Bronchial epithelial cell (primary cell): ENCODE results near the gene LMTK3. TPM values are rescaled to one million over a fixed set of nuclear protein-coding genes. Genes with fewer than 3 reads are reported as not detected.
"Not testable (repeated sequence)": the region's sequence is repeated elsewhere in the genome, so short reads cannot be mapped to it uniquely, and the experiment has no call there.

Experiments
- DNase-seq: peaks from one replicate; pipeline ENCODE4 v3.0.0-alpha.2; 2010; ENCODE audit warnings: low read depth
- FAIRE-seq: peaks from 2 replicates; lab custom pipeline; 2011; peaks lifted over from hg19 to GRCh38; lab: Jason Lieb, UNC
- H3K27me3 ChIP-seq: 2 replicates; pipeline ENCODE4 v1.5.1; 2011; ENCODE audit warnings: low read length; ENCODE audit not compliant: control insufficient read depth, insufficient read depth
- H3K36me3 ChIP-seq: 2 replicates; pipeline ENCODE4 v1.5.1; 2011; ENCODE audit warnings: low read length; ENCODE audit not compliant: control insufficient read depth, insufficient read depth
- H3K4me3 ChIP-seq: 2 replicates; pipeline ENCODE4 v1.5.1; 2011; ENCODE audit warnings: mild to moderate bottlenecking, low read depth, low read length, control low read depth
- CTCF ChIP-seq: IDR thresholded peaks from 2 replicates; pipeline ENCODE4 v1.5.1; 2011; ENCODE audit warnings: mild to moderate bottlenecking, moderate library complexity, low read length, control low read depth, inconsistent platforms; ENCODE audit not compliant: insufficient read depth, severe bottlenecking
- total RNA-seq: library from RNA; depleted of rRNA; stranded (reverse); fragments of >200 nt; gene quantifications from 2 replicates; pipeline ENCODE4 v1.2.1, GENCODE V29; 2014

The LMTK3 gene
- total RNA-seq, 1 donor from 2014 or later = 1.3 TPM

- peaks cover 2% of the 10 kb centered on the region for H3K27me3 ChIP-seq
- H3K4me3 ChIP-seq = no peak overlapping the region
- no peak for TF ChIP-seq CTCF
- DNase-seq (no peak), FAIRE-seq (no peak)
- H3K36me3 ChIP-seq = no peaks in the 10 kb centered on the region
These were observed 30.2 kb upstream of the LMTK3 start for GRCh38 chr19:48541813-48542212.

- no peak for TF ChIP-seq CTCF
- no peaks in the 10 kb centered on the region for H3K36me3 ChIP-seq
- FAIRE-seq = peak; percentile 62
- no peak overlapping the region for H3K4me3 ChIP-seq
- peaks cover 2% of the 10 kb centered on the region for H3K27me3 ChIP-seq
- DNase-seq = no peak
These were observed 28.5 kb upstream of the LMTK3 start for GRCh38 chr19:48540110-48540509.

GRCh38 chr19:48539503-48540096 is 28.0 kb upstream of the LMTK3 start:
- H3K27me3 ChIP-seq = peaks cover 2% of the 10 kb centered on the region
- FAIRE-seq (no peak), DNase-seq (peak; percentile 69)
- H3K4me3 ChIP-seq = no peak overlapping the region
- TF ChIP-seq CTCF = no peak
- H3K36me3 ChIP-seq = no peaks in the 10 kb centered on the region

- not testable (repeated sequence) for DNase-seq, FAIRE-seq, H3K27me3 ChIP-seq
These were observed 26.4 kb upstream of the LMTK3 start for GRCh38 chr19:48538057-48538456.

GRCh38 chr19:48537541-48537940 is 25.9 kb upstream of the LMTK3 start:
- no peak for DNase-seq
- no peak for FAIRE-seq
- H3K36me3 ChIP-seq = no peaks in the 10 kb centered on the region
- no peak overlapping the region for H3K4me3 ChIP-seq
- TF ChIP-seq CTCF = no peak
- H3K27me3 ChIP-seq = peaks cover 2% of the 10 kb centered on the region

More at GRCh38 chr19:48538057-48538456, 26.4 kb upstream of the LMTK3 start:
- not testable (repeated sequence) for H3K36me3 ChIP-seq, H3K4me3 ChIP-seq

GRCh38 chr19:48533770-48534169 is 22.1 kb upstream of the LMTK3 start:
- no peaks in the 10 kb centered on the region for H3K27me3 ChIP-seq
- no peak for TF ChIP-seq CTCF
- FAIRE-seq (no peak), DNase-seq (no peak)
- no peaks in the 10 kb centered on the region for H3K36me3 ChIP-seq
- H3K4me3 ChIP-seq = no peak overlapping the region
